Fibroblast of villous mesenchyme (primary cell): ENCODE data around the gene CREG2. TPM values are rescaled to one million over a fixed set of nuclear protein-coding genes. Genes with fewer than 3 reads are reported as not detected.
"Not testable (repeated sequence)": the region's sequence is repeated elsewhere in the genome, so short reads cannot be mapped to it uniquely, and the experiment has no call there.

Source experiments
- DNase-seq: peaks from one replicate; pipeline ENCODE4 v3.0.0-alpha.2; 2010; ENCODE audit warnings: low read depth
- H3K4me3 ChIP-seq: 2 replicates; pipeline ENCODE4 v1.5.1; 2011; ENCODE audit warnings: low read depth, mild to moderate bottlenecking, low read length
- CTCF ChIP-seq: IDR thresholded peaks from 2 replicates; pipeline ENCODE4 v1.5.1; 2012; ENCODE audit warnings: low read depth, mild to moderate bottlenecking, low read length; ENCODE audit not compliant: insufficient read depth
- total RNA-seq: library from RNA; depleted of rRNA; stranded (reverse); fragments of >200 nt; gene quantifications from 2 replicates; pipeline ENCODE4 v1.2.3, GENCODE V29; 2012

Gene CREG2
- total RNA-seq, 1 donor: not detected

- no peak for DNase-seq
These were observed 32.6 kb downstream of the CREG2 start for GRCh38 chr2:101354420-101355311.

GRCh38 chr2:101352631-101353030 lies 34.7 kb downstream of the CREG2 start:
- not testable (repeated sequence) for H3K4me3 ChIP-seq, DNase-seq

More at GRCh38 chr2:101354420-101355311, 32.6 kb downstream of the CREG2 start:
- no peak for TF ChIP-seq CTCF
- H3K4me3 ChIP-seq: no peak overlapping the region

- no peak overlapping the region for H3K4me3 ChIP-seq
- DNase-seq: no peak
- no peak for TF ChIP-seq CTCF
These were observed 36.1 kb downstream of the CREG2 start for GRCh38 chr2:101351207-101351606.

- TF ChIP-seq CTCF: peak; percentile 56
- no peak overlapping the region for H3K4me3 ChIP-seq
- peak; percentile 55 for DNase-seq
These were observed 37.2 kb downstream of the CREG2 start for GRCh38 chr2:101349893-101350662.

GRCh38 chr2:101348883-101349282 lies 38.4 kb downstream of the CREG2 start:
- TF ChIP-seq CTCF: no peak
- DNase-seq: no peak
- no peak overlapping the region for H3K4me3 ChIP-seq

GRCh38 chr2:101346909-101347308 lies 40.4 kb downstream of the CREG2 start:
- no peak for TF ChIP-seq CTCF
- no peak overlapping the region for H3K4me3 ChIP-seq
- no peak for DNase-seq

- DNase-seq: no peak
- H3K4me3 ChIP-seq: no peak overlapping the region
- no peak for TF ChIP-seq CTCF
These were observed 43.2 kb downstream of the CREG2 start for GRCh38 chr2:101344137-101344536.
